Pancreas (tissue), 10 donors: Measurements from ENCODE around the gene CRNKL1. TPM values are rescaled to one million over a fixed set of nuclear protein-coding genes. Genes with fewer than 3 reads are reported as not detected.

Experiments used
- ATAC-seq, 4 donors: fragments of 200-7000 bp; cut with Tn5 transposase; one replicate each; pipeline versions ENCODE4 v1.8.0 to v1.9.1; 2020; ENCODE audit warnings: mild to moderate bottlenecking in 4 of 4, moderate library complexity in 4 of 4
- DNase-seq, 6 donors: peaks; one replicate each; pipeline ENCODE4 v3.0.0-alpha.2; 2020
- FAIRE-seq: peaks from 2 replicates; lab custom pipeline; 2012; peaks lifted over from hg19 to GRCh38; lab: Jason Lieb, UNC
- H3K27ac ChIP-seq, 4 donors: fragments of 200-600 bp; sonication (generic); 1 replicate in 3 of 4; 2 replicates in 1 of 4; pipeline versions ENCODE4 v1.5.0 to v1.8.0; 2020
- H3K27me3 ChIP-seq, 4 donors: fragments of 200-600 bp; one replicate each; pipeline ENCODE4 v1.8.0; 2021
- H3K36me3 ChIP-seq, 3 donors: fragments of 200-600 bp; sonication (generic) in 1 of 3; one replicate each; pipeline versions ENCODE4 v1.5.0 to v1.8.0; 2020 to 2021
- H3K4me1 ChIP-seq, 3 donors: fragments of 200-600 bp; one replicate each; pipeline ENCODE4 v1.8.0; 2021
- H3K4me3 ChIP-seq, 4 donors: fragments of 200-600 bp; sonication (generic) in 2 of 4; one replicate each; pipeline versions ENCODE4 v1.5.0 to v1.8.0; 2020 to 2021
- H3K9me3 ChIP-seq, 4 donors: fragments of 200-600 bp; one replicate each; pipeline ENCODE4 v1.8.0; 2021
- CTCF ChIP-seq, 4 donors: fragments of 200-600 bp; sonication (generic) in 3 of 4; IDR thresholded peaks; one replicate each; pipeline versions ENCODE4 v1.5.0 to v1.8.0; 2021; ENCODE audit warnings: antibody characterized with exemption in 4 of 4
- WGBS, 2 donors: extraction: QIAGEN DNeasy Blood & Tissue Kit; methylation state at CpG; one replicate each; pipeline ENCODE4 v1.1.7; 2013; 5-methylcytosine and 5-hydroxymethylcytosine counted together
- intact Hi-C, 3 donors: fragments of 100-400 bp; cut with DNase I; formaldehyde crosslinking; loops; one replicate each; pipeline versions ENCODE4 v1.11.1 to v1.14.2; 2022
- polyA plus RNA-seq, 2 donors: library from polyadenylated mRNA; stranded (reverse); fragments of 200-250 nt; gene quantifications; one replicate each; pipeline ENCODE4 v1.2.3, GENCODE V29; 2013
- total RNA-seq, 6 donors: library from RNA; stranded (reverse); fragmentation: NEBNext Ultra II Directional in 4 of 6; extraction: Animal tissue kit (Norgen Biotek cat#: 25700) in 4 of 6; gene quantifications; one replicate each; pipeline versions ENCODE4 v1.2.1 to v1.2.4, GENCODE V29; 2021 to 2023
- donor health status: healthy with polysubstance abuse.
- donor health status: DM: no; HTN: no; CAD: no; lungs with moderate emphysema.
- donor health status: DM: no; HTN: no; CAD: no.
- donor health status: control.
- donor health status: control.
- donor health status: Bipolar disorder and iron deficiency.
- donor health status: DM: yes; HTN: yes; CAD: no.
- donor health status: DM: no; HTN: no; CAD: no.
- donor health status: DM: no; HTN: no; CAD: no.
- donor health status: DM: yes; HTN: yes; CAD: no.

CRNKL1 gene
- total and polyA plus RNA-seq, 8 donors = 4.4 to 15.5 (median 8.5) TPM

- intact Hi-C loops = no loop called here
- ATAC-seq (no peak), DNase-seq (no peak), FAIRE-seq (no peak)
- H3K4me1 ChIP-seq = peaks cover 6 to 16% (median 9%) of the 10 kb centered on the region in 3 donors
- 75 to 80% methylated on average over 7 of the region's 7 CpGs for WGBS, 2 donors
- H3K9me3 ChIP-seq = no peaks in the 10 kb centered on the region
- H3K27me3 ChIP-seq = no peaks in the 10 kb centered on the region
- no peak overlapping the region for H3K4me3 ChIP-seq
- no peak for TF ChIP-seq CTCF (IDR thresholded peaks at IDR 0.05)
- H3K36me3 ChIP-seq = no peaks in the 10 kb centered on the region
- H3K27ac ChIP-seq = no peak overlapping the region
Observed at GRCh38 chr20:20021835-20022234, 30.4 kb downstream of the CRNKL1 start.

GRCh38 chr20:20020908-20021307 lies 31.4 kb downstream of the CRNKL1 start:
- no peak overlapping the region for H3K4me3 ChIP-seq
- H3K9me3 ChIP-seq = no peaks in the 10 kb centered on the region
- DNase-seq (no peak), FAIRE-seq (no peak), ATAC-seq (no peak)
- peaks cover 5 to 21% (median 6%) of the 10 kb centered on the region in 3 donors for H3K4me1 ChIP-seq
- no peak for TF ChIP-seq CTCF (IDR thresholded peaks at IDR 0.05)
- H3K36me3 ChIP-seq = no peaks in the 10 kb centered on the region
- no peak overlapping the region for H3K27ac ChIP-seq
- intact Hi-C loops = no loop called here
- WGBS, 2 donors = 72 to 87% methylated on average over 10 to 11 of the region's 11 CpGs
- no peaks in the 10 kb centered on the region for H3K27me3 ChIP-seq

- no peak for TF ChIP-seq CTCF (IDR thresholded peaks at IDR 0.05)
- ATAC-seq = no peak
- Histone ChIP-seq H3K9me3 (no peaks in the 10 kb centered on the region), H3K27me3 (no peaks in the 10 kb centered on the region), H3K4me3 (peak overlapping the region in 1 of 4 donors; percentile 80), H3K36me3 (no peaks in the 10 kb centered on the region), H3K27ac (no peak overlapping the region), H3K4me1 (peaks cover 8 to 28% (median 18%) of the 10 kb centered on the region in 3 donors)
- no peak for FAIRE-seq
- no peak for DNase-seq
- WGBS, 2 donors = 35 to 37% methylated on average over 2 of the region's 2 CpGs
- intact Hi-C loops = no loop called here
Observed at GRCh38 chr20:20019123-20019522, 33.1 kb downstream of the CRNKL1 start.

- no peak overlapping the region for H3K27ac ChIP-seq
- 51 to 71% methylated on average over 8 of the region's 8 CpGs for WGBS, 2 donors
- no peaks in the 10 kb centered on the region for H3K9me3 ChIP-seq
- no peak for FAIRE-seq
- peak overlapping the region; percentile 80 to 98 (median 92) for H3K4me3 ChIP-seq
- TF ChIP-seq CTCF (IDR thresholded peaks at IDR 0.05) = no peak
- intact Hi-C loops = no loop called here
- no peaks in the 10 kb centered on the region for H3K27me3 ChIP-seq
- peaks cover 8 to 28% (median 18%) of the 10 kb centered on the region in 3 donors for H3K4me1 ChIP-seq
- no peak for DNase-seq
- H3K36me3 ChIP-seq = no peaks in the 10 kb centered on the region
- ATAC-seq = no peak
Observed at GRCh38 chr20:20018366-20018765, 33.9 kb downstream of the CRNKL1 start.

- peaks cover 8 to 28% (median 18%) of the 10 kb centered on the region in 3 donors for H3K4me1 ChIP-seq
- peak overlapping the region; percentile 80 to 98 (median 92) for H3K4me3 ChIP-seq
- no peaks in the 10 kb centered on the region for H3K9me3 ChIP-seq
- no peaks in the 10 kb centered on the region for H3K36me3 ChIP-seq
- H3K27me3 ChIP-seq = no peaks in the 10 kb centered on the region
- no peak for TF ChIP-seq CTCF (IDR thresholded peaks at IDR 0.05)
- peak in 2 of 4 donors; percentile 14 to 17 for ATAC-seq
- no peak for FAIRE-seq
- peak overlapping the region; percentile 59 to 81 (median 69) for H3K27ac ChIP-seq
- DNase-seq = no peak
- WGBS, 2 donors = 1 to 2% methylated on average over 16 to 17 of the region's 17 CpGs
- intact Hi-C loops = no loop called here
Observed at GRCh38 chr20:20017844-20018185, 34.5 kb downstream of the CRNKL1 start.
